SK-N-DZ (cell line): ENCODE data around the gene LDHAL6B. TPM values are rescaled to one million over a fixed set of nuclear protein-coding genes. Genes with fewer than 3 reads are reported as not detected.
"Not testable (repeated sequence)": the region's sequence is repeated elsewhere in the genome, so short reads cannot be mapped to it uniquely, and the experiment has no call there.

Experiments used
- DNase-seq: peaks from one replicate; pipeline ENCODE4 v3.0.0-alpha.2; 2015; ENCODE audit warnings: low spot score
- polyA plus RNA-seq, 2 experiments: library from polyadenylated mRNA; depleted of rRNA; stranded (reverse); fragments of >200 nt; gene quantifications; 2 replicates each; pipeline ENCODE4 v1.2.3, GENCODE V29; 2014

LDHAL6B gene
- polyA plus RNA-seq (2014; cell fraction: cytosol; rRNA removed) = not detected in 2 replicates
- polyA plus RNA-seq (2014; cell fraction: nucleus; rRNA removed) = not detected in 2 replicates

DNA sequence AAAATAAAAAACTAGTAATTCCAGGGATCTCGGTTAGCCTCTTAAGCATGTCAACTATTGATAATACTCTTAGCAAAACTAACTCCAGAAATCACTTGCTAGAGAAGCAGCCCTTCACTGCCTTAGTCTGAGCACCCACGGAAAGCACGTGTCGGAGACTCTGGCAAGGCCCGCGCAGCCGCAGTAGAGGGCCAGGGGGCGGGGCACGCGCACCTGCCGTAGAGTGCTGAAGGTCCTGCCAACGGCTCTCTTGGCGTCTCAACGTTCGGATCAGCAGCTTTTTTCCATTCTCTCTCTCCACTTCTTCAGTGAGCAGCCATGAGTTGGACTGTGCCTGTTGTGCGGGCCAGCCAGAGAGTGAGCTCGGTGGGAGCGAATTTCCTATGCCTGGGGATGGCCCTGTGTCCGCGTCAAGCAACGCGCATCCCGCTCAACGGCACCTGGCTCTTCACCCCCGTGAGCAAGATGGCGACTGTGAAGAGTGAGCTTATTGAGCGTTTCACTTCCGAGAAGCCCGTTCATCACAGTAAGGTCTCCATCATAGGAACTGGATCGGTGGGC lies at the start of gene LDHAL6B:
Gene LDHAL6B (plus strand): TSS at position 221 of the 561 bp plus-strand sequence. CDS start 98 bp downstream, at position 319.
- DNase-seq = no peak

DNA sequence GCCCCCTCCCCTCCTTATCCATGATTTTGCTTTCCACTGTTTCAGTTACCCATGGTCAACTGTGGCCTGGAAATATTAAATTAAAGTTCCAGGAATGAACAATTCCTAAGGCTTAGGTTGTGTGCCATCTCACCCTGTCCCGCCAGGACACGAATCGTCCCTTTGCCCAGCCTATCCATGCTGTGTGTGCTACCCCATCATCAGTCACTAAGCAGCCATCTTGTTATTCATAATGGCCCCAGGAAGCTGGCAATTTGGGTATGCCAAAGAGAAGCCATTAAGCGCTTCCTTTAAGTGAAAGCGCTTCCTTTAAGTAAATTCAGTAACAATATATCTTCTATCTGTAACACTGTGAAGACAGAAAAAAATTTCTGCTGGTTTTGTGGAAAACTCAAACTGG lies 49.2 kb upstream of the LDHAL6B start:
- no peak for DNase-seq

DNA sequence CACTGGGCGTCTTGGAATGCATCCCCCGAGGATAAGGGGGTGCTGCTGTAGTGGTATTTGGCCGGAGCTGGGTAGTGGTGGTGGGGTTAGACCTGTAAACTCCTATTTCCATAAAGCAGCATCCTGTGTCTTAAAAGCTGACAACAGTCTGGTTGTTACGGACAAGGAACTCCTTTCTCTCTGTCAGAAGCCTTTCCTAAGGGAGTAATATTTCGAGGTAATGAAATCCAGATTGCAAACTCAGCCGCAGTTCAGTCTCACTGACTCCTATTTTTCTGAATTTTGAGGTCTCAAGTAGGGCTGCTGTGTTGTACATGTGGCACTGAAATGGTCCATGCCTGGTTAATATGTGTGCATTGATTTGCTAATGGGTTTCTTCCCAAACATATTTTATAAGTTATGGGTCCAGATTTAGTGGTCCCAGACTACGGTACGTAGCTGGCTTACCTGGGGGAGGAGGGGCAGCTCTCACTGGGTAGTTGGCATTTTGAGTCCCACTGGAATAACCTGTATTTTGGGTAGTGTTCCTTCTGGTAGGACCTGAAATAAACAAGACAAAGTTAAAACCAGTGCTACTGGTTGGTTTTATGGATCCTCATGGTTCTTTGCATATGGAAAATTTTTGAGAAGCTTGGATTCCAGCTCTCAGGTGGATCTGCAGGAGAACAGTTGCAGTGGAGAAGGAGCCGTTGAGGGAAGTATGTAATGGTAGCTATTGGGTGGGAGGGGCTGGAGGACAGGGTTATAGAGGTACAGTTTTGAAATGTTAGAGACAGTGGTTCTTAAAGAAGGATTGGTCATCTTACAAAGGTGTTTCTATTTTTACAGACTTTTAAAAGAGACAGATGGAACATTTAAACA lies 48.6 kb upstream of the LDHAL6B start:
- no peak for DNase-seq

DNA sequence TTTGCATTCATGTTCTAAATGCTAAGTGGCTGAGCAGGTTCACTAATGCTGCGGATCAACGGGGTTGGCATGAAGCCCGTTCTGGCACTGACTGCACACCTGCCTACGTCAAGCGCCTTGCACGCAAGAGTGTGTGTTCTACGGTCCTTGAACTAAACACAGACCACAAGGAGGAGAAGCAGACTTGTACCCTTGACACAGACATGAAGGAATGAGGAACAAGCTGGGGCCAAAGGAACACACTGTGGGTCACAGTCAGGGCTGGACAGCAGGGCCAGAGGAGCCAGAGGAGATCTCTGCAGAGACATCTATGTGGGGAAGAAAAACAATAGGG lies 48.0 kb upstream of the LDHAL6B start:
- no peak for DNase-seq

- no peak for DNase-seq
These were observed 47.4 kb upstream of the LDHAL6B start for GRCh38 chr15:59159210-59159609.

DNA sequence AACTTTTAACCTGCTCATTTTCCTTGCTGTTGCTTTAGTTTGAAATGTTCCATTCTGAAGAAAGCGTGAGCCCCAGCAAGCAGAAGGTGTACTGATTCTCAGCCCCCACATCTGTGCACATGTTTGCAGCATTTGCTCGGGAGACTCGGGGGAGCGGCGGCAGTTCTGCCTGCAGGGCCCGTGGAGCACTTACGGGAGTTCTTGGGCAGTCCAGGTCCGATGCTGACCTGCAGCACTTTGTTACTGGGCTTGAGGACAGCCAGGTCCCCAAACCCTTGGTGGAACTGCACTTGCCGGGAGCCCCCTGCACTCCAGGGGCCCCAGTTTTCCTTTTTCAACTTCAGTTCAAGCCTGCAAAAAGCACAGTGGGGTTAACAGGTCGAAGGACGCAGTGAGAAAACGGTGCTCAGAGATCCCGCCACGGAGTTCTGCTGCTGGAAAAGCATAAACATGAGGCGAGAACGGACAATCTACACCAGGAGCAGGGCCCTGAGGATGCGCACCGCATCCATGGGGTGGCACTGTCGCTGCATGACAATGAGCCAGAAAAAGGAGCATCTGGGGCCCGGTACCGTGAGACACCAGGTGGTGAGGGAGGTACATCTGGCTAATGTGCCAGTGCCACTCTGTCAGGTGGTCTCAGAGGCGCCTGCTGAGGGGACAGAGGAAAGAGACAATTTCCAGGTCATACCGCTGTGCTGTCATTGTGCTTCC lies 45.6 kb upstream of the LDHAL6B start:
- peak; percentile 13 for DNase-seq

DNA sequence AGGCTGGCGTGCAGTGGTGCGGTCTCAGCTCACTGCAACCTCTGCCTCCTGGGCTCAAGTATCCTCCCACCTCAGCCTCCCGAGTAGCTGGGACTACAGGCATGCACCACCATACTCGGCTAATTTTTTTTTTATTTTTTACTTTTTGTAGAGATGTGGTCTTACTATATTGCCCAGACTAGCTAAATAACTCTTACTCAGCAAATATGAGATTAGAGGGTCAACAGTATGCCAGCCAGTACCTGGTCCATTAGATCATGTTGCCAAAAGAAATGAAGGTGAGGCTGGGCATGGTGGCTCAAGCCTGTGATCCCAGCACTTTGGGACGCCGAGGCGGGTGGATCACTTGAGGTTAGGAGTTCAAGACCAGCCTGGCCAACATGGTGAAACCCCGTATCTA lies 44.6 kb upstream of the LDHAL6B start:
- DNase-seq = not testable (repeated sequence)

DNA sequence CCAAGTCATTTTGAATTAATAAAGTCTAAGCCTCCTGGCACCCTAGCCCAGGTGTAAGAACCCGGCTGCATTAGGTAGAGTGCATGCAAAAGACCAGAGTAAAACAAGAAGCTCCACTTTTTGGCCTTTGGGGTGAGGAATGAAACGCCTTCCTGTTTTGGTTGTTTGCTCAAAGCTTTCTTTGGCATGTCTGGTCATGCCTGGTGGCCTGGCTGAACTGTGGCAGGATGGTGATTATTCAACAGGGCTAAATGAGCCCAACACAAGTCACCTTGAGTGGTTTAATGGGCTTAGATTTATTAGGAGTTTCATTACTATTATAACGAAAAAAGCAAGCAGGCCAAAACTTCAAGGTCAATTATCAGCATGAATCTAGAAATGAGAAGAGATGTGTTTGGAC lies 40.9 kb upstream of the LDHAL6B start:
- no peak for DNase-seq

GRCh38 chr15:59166166-59166565 lies 40.5 kb upstream of the LDHAL6B start:
- no peak for DNase-seq

- DNase-seq = no peak
These were observed 39.9 kb upstream of the LDHAL6B start for GRCh38 chr15:59166601-59167265.

DNA sequence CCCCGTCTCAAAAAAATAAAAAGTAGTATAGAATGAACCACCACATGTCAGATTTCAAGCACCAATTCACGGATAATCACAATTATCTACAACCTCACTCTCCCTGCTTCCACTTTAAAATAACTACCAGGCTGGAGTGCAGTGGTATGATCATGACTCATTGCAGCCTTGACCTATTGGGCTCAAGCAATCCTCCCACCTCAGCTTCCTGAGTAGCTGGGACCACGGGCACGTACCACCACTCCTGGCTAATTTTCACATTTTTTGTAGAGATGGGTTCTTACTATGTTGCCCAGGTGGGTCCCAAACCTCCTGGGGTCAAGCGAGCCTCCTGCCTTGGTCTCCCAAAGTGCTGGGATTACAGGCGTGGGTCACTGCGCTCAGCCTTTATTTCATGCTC lies 38.1 kb upstream of the LDHAL6B start:
- DNase-seq = no peak

DNA sequence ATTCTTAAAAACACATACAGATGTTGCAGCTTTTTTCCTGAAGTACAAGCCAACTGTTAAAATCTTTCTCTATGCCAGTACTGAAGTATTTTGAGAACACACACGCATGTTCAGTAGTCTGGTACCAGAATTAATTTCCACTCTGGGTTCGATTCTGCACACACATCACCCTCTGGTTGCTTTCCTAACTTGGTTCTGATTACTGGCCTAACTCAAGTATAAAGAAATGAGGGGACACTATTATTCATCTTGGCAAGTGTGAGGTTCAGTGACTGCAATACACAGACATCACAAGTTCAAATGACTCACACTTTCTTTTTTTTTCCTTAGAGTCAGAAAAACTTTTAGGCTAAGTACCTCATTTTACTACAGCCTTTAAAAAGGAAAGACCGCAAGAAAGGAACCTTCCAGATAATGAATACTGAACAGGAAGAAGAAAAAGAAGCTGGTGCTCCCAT lies 37.4 kb upstream of the LDHAL6B start:
- DNase-seq = no peak

DNA sequence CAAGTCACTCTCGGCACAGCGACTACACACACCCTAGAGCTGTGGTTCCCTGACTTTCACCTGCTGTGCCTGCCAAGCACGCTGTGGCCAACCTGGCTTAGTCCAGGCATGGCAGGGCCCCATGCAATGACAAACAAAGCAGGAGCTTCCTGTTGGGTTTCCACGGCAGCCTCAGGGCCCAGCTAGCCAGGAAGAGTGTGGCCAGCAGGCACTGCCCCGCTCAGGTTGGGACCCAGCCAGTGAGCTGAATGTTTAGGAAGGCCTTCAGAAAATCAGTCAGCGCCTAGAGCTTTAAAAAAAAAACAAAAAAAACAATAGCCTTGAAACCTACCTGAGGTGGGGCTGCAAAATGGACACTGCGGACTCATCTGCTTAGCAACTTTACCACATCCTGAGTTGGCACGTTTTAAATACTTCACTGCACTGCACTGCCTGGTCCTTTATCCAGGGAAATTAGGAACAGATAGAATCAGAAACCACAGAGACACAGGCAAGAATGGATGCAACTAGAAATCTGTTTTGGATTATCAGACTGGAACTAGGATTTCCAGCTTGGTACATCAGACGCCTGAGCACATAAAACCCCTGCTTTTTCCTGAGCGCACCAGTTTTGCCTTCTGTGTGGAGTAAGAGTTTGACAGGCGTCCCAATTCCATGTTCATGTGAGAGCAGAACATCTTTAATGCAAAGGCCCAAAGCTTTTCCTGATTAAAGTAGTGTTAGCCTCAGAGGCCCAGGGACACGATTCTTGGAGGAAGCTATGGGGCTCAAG lies 36.2 kb upstream of the LDHAL6B start:
- no peak for DNase-seq

DNA sequence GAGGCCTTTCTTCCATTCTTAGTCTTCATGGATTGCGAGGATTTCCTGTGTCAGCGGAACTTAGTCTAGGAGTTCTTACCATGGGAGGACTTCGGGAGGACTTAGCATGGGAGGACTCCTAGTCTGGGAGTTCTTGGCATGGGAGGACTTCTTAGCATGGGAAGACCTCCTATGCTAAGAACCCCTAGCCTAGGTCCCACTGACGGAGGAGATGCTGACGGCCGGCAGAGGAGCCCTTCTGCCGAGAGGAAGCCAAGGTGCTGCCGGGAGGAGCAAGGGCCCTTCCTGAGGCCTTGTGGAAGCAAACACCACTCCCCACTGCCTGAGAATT lies 35.6 kb upstream of the LDHAL6B start:
- DNase-seq = no peak

DNA sequence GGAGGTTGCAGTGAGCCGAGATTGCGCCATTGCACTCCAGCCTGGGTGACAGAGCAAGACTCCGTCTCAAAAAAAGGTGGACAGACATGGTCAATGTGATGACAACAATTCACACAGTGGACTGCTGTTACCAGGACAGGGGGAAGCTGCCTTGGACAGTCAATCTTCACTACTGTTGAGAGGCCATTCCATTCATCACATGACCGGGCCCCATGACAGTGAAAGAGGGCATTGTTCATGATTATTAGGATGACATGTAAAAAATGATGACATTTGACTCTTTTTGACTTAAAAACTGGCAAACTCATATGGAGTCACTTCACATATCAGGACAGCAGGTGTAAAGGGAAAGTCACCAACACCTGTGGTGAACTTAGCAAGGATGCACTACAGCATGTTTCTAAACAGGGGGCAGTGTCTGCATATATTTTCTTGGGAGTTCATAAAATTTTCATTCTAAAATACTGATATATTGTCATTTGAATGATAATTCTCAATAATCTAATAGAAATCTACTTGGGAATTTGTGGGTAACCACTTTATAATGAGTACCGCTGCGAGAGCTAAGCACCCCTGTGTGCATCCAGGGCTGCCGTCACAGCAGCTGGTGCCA lies 34.2 kb upstream of the LDHAL6B start:
- DNase-seq = no peak

DNA sequence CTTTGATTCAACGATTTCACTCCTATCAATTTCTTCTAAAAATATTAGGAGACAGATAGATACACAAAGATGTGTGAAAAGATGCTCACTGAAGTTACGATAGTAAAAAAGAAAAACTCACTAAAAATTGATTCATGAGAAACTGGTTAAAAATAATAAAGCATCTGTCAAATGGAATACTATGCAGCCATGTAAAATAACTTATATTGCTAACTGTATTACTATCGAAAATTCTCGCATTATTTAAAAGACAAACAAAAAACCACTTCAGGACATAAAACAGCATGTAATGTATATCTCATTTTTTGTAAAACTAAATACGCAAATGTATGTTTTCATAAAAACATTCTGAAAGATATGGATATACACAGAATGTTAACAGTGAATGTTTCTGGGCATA lies 33.4 kb upstream of the LDHAL6B start:
- DNase-seq = no peak

DNA sequence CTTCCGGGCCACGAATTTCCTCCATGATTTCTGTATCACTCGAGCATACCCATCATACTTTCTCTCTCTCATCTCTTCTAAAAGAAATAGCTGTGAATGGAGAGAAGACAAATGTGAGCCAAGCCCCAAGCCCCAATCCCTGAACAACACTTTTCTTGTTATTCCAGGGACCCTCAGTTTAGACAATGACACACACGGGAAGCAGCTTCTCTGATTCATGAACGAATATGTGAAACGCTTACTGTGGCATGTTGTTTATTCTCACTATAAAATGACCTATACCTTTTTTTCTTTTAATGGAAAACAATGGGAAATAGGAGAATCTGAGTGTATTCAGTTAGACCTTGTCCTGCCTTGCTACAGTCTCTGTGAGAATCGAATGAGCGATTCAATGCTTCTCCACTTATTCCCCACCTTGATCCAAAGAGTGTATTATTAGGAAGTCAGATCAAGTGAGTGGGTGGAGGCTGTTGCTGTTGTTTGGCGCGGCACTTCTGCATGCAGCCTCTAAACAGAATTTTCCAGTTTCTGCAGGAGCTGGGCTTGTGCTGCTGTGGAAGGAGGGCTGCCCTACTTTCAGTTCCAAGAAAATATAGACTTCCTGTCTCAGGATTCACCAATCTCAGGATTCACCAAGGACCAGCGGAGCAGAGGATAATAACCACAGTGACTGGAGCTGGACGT lies 32.4 kb upstream of the LDHAL6B start:
- no peak for DNase-seq

GRCh38 chr15:59174835-59175831 lies 31.5 kb upstream of the LDHAL6B start:
- peak; percentile 50 for DNase-seq
